IPS DF 4.7 (cell line): ENCODE measurements around the gene EPB41.
"Not testable (repeated sequence)": the region's sequence is repeated elsewhere in the genome, so short reads cannot be mapped to it uniquely, and the experiment has no call there.

Source experiments
- DNase-seq: peaks from one replicate; pipeline ENCODE4 v3.0.0-alpha.2; 2013; ENCODE audit warnings: low spot score; ENCODE audit errors: extremely low read depth

EPB41 gene

GRCh38 chr1:28927266-28927647 is 12.9 kb downstream of the EPB41 start:
- no peak for DNase-seq

GRCh38 chr1:28927648-28928313 is 13.4 kb downstream of the EPB41 start:
- no peak for DNase-seq

- DNase-seq, result no peak
Measured at GRCh38 chr1:28928314-28928941, 14.1 kb downstream of the EPB41 start.

GRCh38 chr1:28933277-28933676 is 18.9 kb downstream of the EPB41 start:
- DNase-seq, result no peak

- no peak for DNase-seq
Measured at GRCh38 chr1:28933918-28934317, 19.5 kb downstream of the EPB41 start.

GRCh38 chr1:28934676-28935075 is 20.3 kb downstream of the EPB41 start:
- no peak for DNase-seq

- DNase-seq, result no peak
Measured at GRCh38 chr1:28935293-28935692, 20.9 kb downstream of the EPB41 start.

GRCh38 chr1:28936094-28936493 is 21.7 kb downstream of the EPB41 start:
- no peak for DNase-seq

- DNase-seq, result no peak
Measured at GRCh38 chr1:28936528-28936927, 22.2 kb downstream of the EPB41 start.

GRCh38 chr1:28943581-28943980 is 29.2 kb downstream of the EPB41 start:
- DNase-seq, result not testable (repeated sequence)

GRCh38 chr1:28950006-28950405 is 35.6 kb downstream of the EPB41 start:
- no peak for DNase-seq

GRCh38 chr1:28950449-28950848 is 36.1 kb downstream of the EPB41 start:
- DNase-seq, result no peak

GRCh38 chr1:28954126-28954726 is 39.9 kb downstream of the EPB41 start:
- DNase-seq, result no peak

- DNase-seq, result no peak
Measured at GRCh38 chr1:28956038-28956464, 41.7 kb downstream of the EPB41 start.

GRCh38 chr1:28962114-28962831 is 47.9 kb downstream of the EPB41 start:
- DNase-seq, result not testable (repeated sequence)

GRCh38 chr1:28965271-28965870 is 51.0 kb downstream of the EPB41 start:
- no peak for DNase-seq

- DNase-seq, result no peak
Measured at GRCh38 chr1:28966617-28967016, 52.2 kb downstream of the EPB41 start.

GRCh38 chr1:28971980-28972771 is 57.8 kb downstream of the EPB41 start:
- no peak for DNase-seq

- no peak for DNase-seq
Measured at GRCh38 chr1:28973596-28974421, 59.4 kb downstream of the EPB41 start.

GRCh38 chr1:28974432-28974831 is 60.1 kb downstream of the EPB41 start:
- no peak for DNase-seq
